ENCODE measurements around the gene C1QB. TPM values are rescaled to one million over a fixed set of nuclear protein-coding genes. Genes with fewer than 3 reads are reported as not detected.

Gene C1QB
- total and polyA plus RNA-seq, 2 of the 4 experiments (the other 2 are of a cell fraction), result not detected

- Histone ChIP-seq H2AFZ (replicated peaks; ENCODE audit: low read length, poor library complexity) (no peak overlapping the region), H3K4me1 (ENCODE audit: control insufficient read depth, insufficient read depth, low read length) (peaks cover 3% of the 10 kb centered on the region), H3K4me3 (ENCODE audit: insufficient read depth, low read depth, low read length) (no peak overlapping the region), H3K9ac (ENCODE audit: low read depth, low read length) (no peak overlapping the region), H3K14ac (replicated peaks; ENCODE audit: low read depth, low read length) (no peak overlapping the region), H3K56ac (ENCODE audit: extremely low read depth, insufficient read depth, low read length) (no peak overlapping the region), H2AK9ac (replicated peaks; ENCODE audit: low read depth, low read length, poor library complexity) (no peak overlapping the region), H2BK120ac (ENCODE audit: low read depth, low read length) (no peak overlapping the region), H3K27me3 (ENCODE audit: control insufficient read depth, insufficient read depth, low read length) (no peaks in the 10 kb centered on the region), H2AK5ac (ENCODE audit: low read depth, low read length) (no peak overlapping the region), H3K9me3 (ENCODE audit: control insufficient read depth, insufficient read depth, low read length) (no peaks in the 10 kb centered on the region), H3K36me3 (ENCODE audit: control insufficient read depth, insufficient read depth, low read length) (no peaks in the 10 kb centered on the region), H3K27ac (ENCODE audit: insufficient read depth, low read length) (no peak overlapping the region), H2BK15ac (ENCODE audit: low read depth, low read length) (no peak overlapping the region), H2BK5ac (ENCODE audit: low read depth, low read length, poor library complexity, severe bottlenecking) (no peak overlapping the region), H3K18ac (ENCODE audit: low read depth, low read length) (no peak overlapping the region), H3K4ac (ENCODE audit: low read depth, low read length) (no peak overlapping the region), H4K8ac (ENCODE audit: low read depth in 2 of 2, low read length in 2 of 2) (no peak overlapping the region), H3K23ac (ENCODE audit: low read depth, low read length) (no peak overlapping the region), H3K4me2 (ENCODE audit: low read depth, low read length) (no peak overlapping the region), H3K79me1 (ENCODE audit: low read depth in 1 of 2, low read length in 2 of 2) (no peaks in the 10 kb centered on the region), H2BK20ac (ENCODE audit: low read depth, low read length) (0 out of 2 replicates have a peak overlapping the region, but pooled peaks have one; percentile 16), H4K91ac (ENCODE audit: insufficient read depth, low read depth, low read length) (no peak overlapping the region), H3K9me1 (ENCODE audit: insufficient read depth, low read length) (0 out of 2 replicates have a peak, but pooled peaks cover 5% of the 10 kb centered on the region), H4K20me1 (ENCODE audit: insufficient read depth, low read length) (no peaks in the 10 kb centered on the region), H4K5ac (ENCODE audit: low read depth, low read length) (no peak overlapping the region)
- in situ Hi-C loops (cut with MboI; ENCODE audit: low sequenced_read_pairs) (no loop called here), dilution Hi-C loops (cut with HindIII; ENCODE audit: low sequenced_read_pairs, unreplicated experiment) (no loop called here), intact Hi-C loops (cut with micrococcal nuclease) (no loop called here)
- DNase-seq, result no peak
- 80% methylated on average over 1 of the region's 5 CpGs; no CpG with 5 or more reads in 1 of the 2 experiments for WGBS, 2 experiments (ENCODE audit: extremely low coverage in 2 of 2, insufficient read length in 1 of 2)
- no peak for TF ChIP-seq FOS (IDR thresholded peaks at IDR 0.05; ENCODE audit: low read depth, low read length)
- TF ChIP-seq MXI1 (IDR thresholded peaks at IDR 0.05; ENCODE audit: borderline replicate concordance, low read depth, low read length), result no peak
- TF ChIP-seq BHLHE40 (IDR thresholded peaks at IDR 0.05; ENCODE audit: low read depth, low read length), result no peak
- TF ChIP-seq RAD21 (IDR thresholded peaks at IDR 0.05; ENCODE audit: low read length), result no peak
- TF ChIP-seq MAZ (IDR thresholded peaks at IDR 0.05; ENCODE audit: borderline replicate concordance, low read depth, low read length), result no peak
- TF ChIP-seq ELK1 (IDR thresholded peaks at IDR 0.05; ENCODE audit: borderline replicate concordance, low read depth, low read length), result no peak
- no peak for TF ChIP-seq MAFK (IDR thresholded peaks at IDR 0.05; ENCODE audit: low read depth, low read length)
- ChIA-PET POLR2A (ENCODE audit: unreplicated experiment) (no interaction called here), CTCF (no interaction called here)
- no TSS peak for BruUV-seq (replicated peaks)
- ATAC-seq (ENCODE audit: low read depth), result no peak
Measured at GRCh38 chr1:22694172-22694571, 41.1 kb downstream of the C1QB start.
